ENCODE data around the gene DENND1A.

DNA sequence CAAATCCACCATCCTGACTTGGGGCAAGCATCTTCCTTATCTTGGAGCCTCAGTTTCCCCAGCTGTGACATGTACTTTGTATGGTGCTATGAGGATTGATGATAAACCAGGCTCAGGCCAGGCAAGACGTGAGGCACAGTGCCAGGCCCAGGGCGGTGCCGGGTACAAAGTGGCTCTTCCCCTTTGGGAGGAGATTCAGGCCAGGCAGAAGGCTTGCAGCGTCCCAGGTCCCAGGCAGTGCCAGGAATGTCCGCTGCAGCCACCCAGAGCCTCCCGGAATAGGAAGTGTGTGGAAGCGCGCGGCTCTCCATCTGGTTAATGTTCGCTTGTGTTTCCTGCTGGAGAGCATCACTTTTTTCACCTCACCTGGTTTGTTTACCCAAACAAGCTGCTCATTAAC lies 12.6 kb upstream of the DENND1A start:
- TF ChIP-seq CTCF (IDR thresholded peaks at IDR 0.05) (no peak), POLR2AphosphoS5 (IDR thresholded peaks at IDR 0.05) (no peak), POLR2A (IDR thresholded peaks at IDR 0.05) (no peak), EP300 (IDR thresholded peaks at IDR 0.05) (no peak)
